HUDEP-2 (cell line): Measurements from ENCODE around the gene MAD1L1.

Experiments used
- DNase-seq, 76 experiments: peaks; one replicate each; lab custom pipeline; 2025; ENCODE audit not compliant: unreplicated experiment in 76 of 76; lab: John Stamatoyannopoulos, UW

Gene MAD1L1

GRCh38 chr7:1950452-1951158 is 282.1 kb downstream of the MAD1L1 start:
- DNase-seq, result no peak

- DNase-seq, result no peak
Measured at GRCh38 chr7:1950066-1950451, 282.7 kb downstream of the MAD1L1 start.

- DNase-seq, result no peak
Measured at GRCh38 chr7:1949681-1950055, 283.1 kb downstream of the MAD1L1 start.

- no peak for DNase-seq
Measured at GRCh38 chr7:1948887-1949680, 283.7 kb downstream of the MAD1L1 start.

- DNase-seq, result peak in 50 of 76 experiments; percentile 5 to 71 (median 37)
Measured at GRCh38 chr7:1948301-1948796, 284.4 kb downstream of the MAD1L1 start.

- no peak for DNase-seq
Measured at GRCh38 chr7:1947586-1948217, 285.0 kb downstream of the MAD1L1 start.

- DNase-seq, result no peak
Measured at GRCh38 chr7:1946773-1947450, 285.8 kb downstream of the MAD1L1 start.

- no peak for DNase-seq
Measured at GRCh38 chr7:1946025-1946772, 286.5 kb downstream of the MAD1L1 start.

GRCh38 chr7:1945558-1945957 is 287.2 kb downstream of the MAD1L1 start:
- DNase-seq, result no peak

- DNase-seq, result no peak
Measured at GRCh38 chr7:1944619-1945210, 288.0 kb downstream of the MAD1L1 start.

- DNase-seq, result no peak
Measured at GRCh38 chr7:1943933-1944618, 288.7 kb downstream of the MAD1L1 start.

GRCh38 chr7:1943326-1943725 is 289.4 kb downstream of the MAD1L1 start:
- DNase-seq, result no peak

GRCh38 chr7:1942941-1943289 is 289.8 kb downstream of the MAD1L1 start:
- no peak for DNase-seq

GRCh38 chr7:1942243-1942940 is 290.4 kb downstream of the MAD1L1 start:
- no peak for DNase-seq

- no peak for DNase-seq
Measured at GRCh38 chr7:1941464-1942242, 291.1 kb downstream of the MAD1L1 start.

GRCh38 chr7:1940863-1941262 is 291.9 kb downstream of the MAD1L1 start:
- peak in 11 of 76 experiments; percentile 30 to 65 (median 46) for DNase-seq

GRCh38 chr7:1940402-1940786 is 292.4 kb downstream of the MAD1L1 start:
- peak in 73 of 76 experiments; percentile 32 to 93 (median 77) for DNase-seq
